ENCODE data around the gene RGCC. TPM values are rescaled to one million over a fixed set of nuclear protein-coding genes. Genes with fewer than 3 reads are reported as not detected.

RGCC gene
- polyA plus RNA-seq, 1 donor from 2014 or later, result not detected

GRCh38 chr13:41463838-41464602 lies 6.7 kb downstream of the RGCC start:
- no peak for TF ChIP-seq REST (IDR thresholded peaks at IDR 0.05; ENCODE audit: borderline replicate concordance)
- TF ChIP-seq SMC3 (conservative IDR thresholded peaks at IDR 0.05; ENCODE audit: poor library complexity), result no peak
- TF ChIP-seq MXI1 (conservative IDR thresholded peaks at IDR 0.05; ENCODE audit: poor library complexity, severe bottlenecking), result no peak
- Histone ChIP-seq H3K9ac (ENCODE audit: low read length) (no peak overlapping the region), H3K27me3 (ENCODE audit: insufficient read depth, low read depth, low read length) (peaks cover 18% of the 10 kb centered on the region), H3K9me2 (ENCODE audit: insufficient read depth, low read length) (no peaks in the 10 kb centered on the region), H3F3A (ENCODE audit: insufficient read depth, low read length, poor library complexity, severe bottlenecking) (no peaks in the 10 kb centered on the region), H3K79me2 (replicated peaks; ENCODE audit: insufficient read depth, low read length) (no peaks in the 10 kb centered on the region), H3K9me3 (ENCODE audit: low read length) (no peaks in the 10 kb centered on the region), H4K20me1 (ENCODE audit: insufficient read depth) (no peaks in the 10 kb centered on the region), H3K27ac (ENCODE audit: low read length) (no peak overlapping the region), H3K36me3 (ENCODE audit: insufficient read depth, low read length) (no peaks in the 10 kb centered on the region), H3K4me3 (ENCODE audit: low read length) (no peak overlapping the region), H2AFZ (ENCODE audit: low read depth, low read length) (no peak overlapping the region), H3K4me2 (ENCODE audit: low read length) (no peak overlapping the region)

- H3K9me3 ChIP-seq (ENCODE audit: low read length), result no peaks in the 10 kb centered on the region
- peaks cover 4% of the 10 kb centered on the region for H3K27me3 ChIP-seq (ENCODE audit: insufficient read depth, low read depth, low read length)
- H3K9ac ChIP-seq (ENCODE audit: low read length), result no peak overlapping the region
- H4K20me1 ChIP-seq (ENCODE audit: insufficient read depth), result no peaks in the 10 kb centered on the region
- no peak overlapping the region for H3K4me2 ChIP-seq (ENCODE audit: low read length)
- H3K36me3 ChIP-seq (ENCODE audit: insufficient read depth, low read length), result no peaks in the 10 kb centered on the region
- TF ChIP-seq SMC3 (conservative IDR thresholded peaks at IDR 0.05; ENCODE audit: poor library complexity) (no peak), MXI1 (conservative IDR thresholded peaks at IDR 0.05; ENCODE audit: poor library complexity, severe bottlenecking) (no peak), TAF1 (IDR thresholded peaks at IDR 0.05; ENCODE audit: low read depth) (no peak), REST (IDR thresholded peaks at IDR 0.05; ENCODE audit: borderline replicate concordance) (no peak), RAD21 (conservative IDR thresholded peaks at IDR 0.05) (no peak)
- no peaks in the 10 kb centered on the region for H3F3A ChIP-seq (ENCODE audit: insufficient read depth, low read length, poor library complexity, severe bottlenecking)
- no peak overlapping the region for H2AFZ ChIP-seq (ENCODE audit: low read depth, low read length)
- H3K4me3 ChIP-seq (ENCODE audit: low read length), result no peak overlapping the region
- H3K79me2 ChIP-seq (replicated peaks; ENCODE audit: insufficient read depth, low read length), result no peaks in the 10 kb centered on the region
- H3K9me2 ChIP-seq (ENCODE audit: insufficient read depth, low read length), result no peaks in the 10 kb centered on the region
- H3K27ac ChIP-seq (ENCODE audit: low read length), result no peak overlapping the region
Observed at GRCh38 chr13:41465241-41465847, 8.0 kb downstream of the RGCC start.
